HEK293 (cell line): ENCODE data around the gene BBOF1.
"Not testable (repeated sequence)": the region's sequence is repeated elsewhere in the genome, so short reads cannot be mapped to it uniquely, and the experiment has no call there.

Source experiments
- CTCF ChIA-PET: fragments of 350-600 bp; formaldehyde crosslinking; extraction: SDS; loops from one replicate; lab custom pipeline; 2021; ENCODE audit warnings: antibody characterized with exemption; lab: Yijun Ruan, JAX
- POLR2A ChIA-PET: fragments of 300-600 bp; formaldehyde crosslinking; extraction: SDS; loops from one replicate; lab custom pipeline; 2020; ENCODE audit warnings: antibody characterized with exemption, inconsistent platforms; lab: Yijun Ruan, JAX
- H3K27ac ChIP-seq: fragments of 200-500 bp; sonication (Bioruptor generic); 2 replicates; pipeline ENCODE4 v1.5.1; 2014; ENCODE audit warnings: low read depth, low read length, control low read depth, inconsistent platforms; ENCODE audit errors: extremely low read depth
- H3K36me3 ChIP-seq, 2 experiments: fragments of 200-500 bp in 1 of 2; sonication (Bioruptor generic) in 1 of 2; 1 replicate in 1 of 2; 2 replicates in 1 of 2; pipeline ENCODE4 v1.5.1; 2014 to 2017; ENCODE audit warnings: inconsistent platforms in 2 of 2, low read length in 2 of 2; ENCODE audit not compliant: control insufficient read depth in 2 of 2, insufficient read depth in 1 of 2
- H3K4me1 ChIP-seq: fragments of 200-500 bp; sonication (Bioruptor generic); 2 replicates; pipeline ENCODE4 v1.5.1; 2014; ENCODE audit warnings: mild to moderate bottlenecking, low read length, inconsistent platforms; ENCODE audit not compliant: control insufficient read depth, insufficient read depth
- H3K4me3 ChIP-seq: 2 replicates; pipeline ENCODE4 v1.5.1; 2011; ENCODE audit warnings: low read depth, mild to moderate bottlenecking, control low read depth, low read length, moderate library complexity
- H3K9me3 ChIP-seq: fragments of 200-500 bp; sonication (Bioruptor generic); 2 replicates; pipeline ENCODE4 v1.5.1; 2014; ENCODE audit warnings: low read depth, low read length, inconsistent platforms; ENCODE audit not compliant: control insufficient read depth, insufficient read depth
- GLI2 ChIP-seq: fragments of 450-650 bp; formaldehyde crosslinking; IDR thresholded peaks from 2 replicates; pipeline ENCODE4; 2017; ENCODE audit warnings: missing biosample characterization, missing genetic modification characterization, low read depth, borderline replicate concordance
- RBAK ChIP-seq: fragments of 450-650 bp; formaldehyde crosslinking; IDR thresholded peaks from 2 replicates; pipeline ENCODE4 v1.5.1; 2016; ENCODE audit warnings: missing biosample characterization, missing genetic modification characterization
- SETDB1 ChIP-seq: IDR thresholded peaks from one replicate; pipeline ENCODE4 v1.6.1; 2017; ENCODE audit warnings: mild to moderate bottlenecking, low read length, moderate library complexity, mixed read lengths; ENCODE audit not compliant: insufficient read length
- YY2 ChIP-seq: fragments of 450-650 bp; formaldehyde crosslinking; IDR thresholded peaks from 2 replicates; pipeline ENCODE4 v1.5.1; 2016; ENCODE audit warnings: missing biosample characterization, missing genetic modification characterization
- ZBTB11 ChIP-seq: fragments of 450-650 bp; formaldehyde crosslinking; conservative IDR thresholded peaks from 2 replicates; pipeline ENCODE4 v1.5.1; 2016; ENCODE audit warnings: low read depth, missing biosample characterization, missing genetic modification characterization
- ZFP41 ChIP-seq: fragments of 450-650 bp; formaldehyde crosslinking; IDR thresholded peaks from 2 replicates; pipeline ENCODE4 v1.5.1; 2016; ENCODE audit warnings: missing biosample characterization, missing genetic modification characterization, borderline replicate concordance
- ZNF121 ChIP-seq: fragments of 450-650 bp; formaldehyde crosslinking; IDR thresholded peaks from 2 replicates; pipeline ENCODE4 v1.5.1; 2016; ENCODE audit warnings: missing biosample characterization, missing genetic modification characterization
- ZNF140 ChIP-seq: fragments of 450-650 bp; formaldehyde crosslinking; IDR thresholded peaks from 2 replicates; pipeline ENCODE4 v1.5.1; 2016; ENCODE audit warnings: missing biosample characterization, missing genetic modification characterization
- ZNF146 ChIP-seq: fragments of 450-650 bp; formaldehyde crosslinking; IDR thresholded peaks from 2 replicates; pipeline ENCODE4 v1.5.1; 2016; ENCODE audit warnings: missing biosample characterization, missing genetic modification characterization
- ZNF19 ChIP-seq: fragments of 450-650 bp; formaldehyde crosslinking; IDR thresholded peaks from 2 replicates; pipeline ENCODE4; 2016; ENCODE audit warnings: missing biosample characterization, missing genetic modification characterization, low read depth
- ZNF202 ChIP-seq: fragments of 450-650 bp; formaldehyde crosslinking; IDR thresholded peaks from 2 replicates; pipeline ENCODE4 v1.5.1; 2016; ENCODE audit warnings: missing biosample characterization, missing genetic modification characterization, borderline replicate concordance
- ZNF266 ChIP-seq: fragments of 450-650 bp; formaldehyde crosslinking; IDR thresholded peaks from 2 replicates; pipeline ENCODE4 v1.5.1; 2016; ENCODE audit warnings: missing biosample characterization, missing genetic modification characterization, low read depth
- ZNF341 ChIP-seq: fragments of 450-650 bp; formaldehyde crosslinking; IDR thresholded peaks from 2 replicates; pipeline ENCODE4; 2016; ENCODE audit warnings: low read depth, missing biosample characterization, missing genetic modification characterization
- ZNF433 ChIP-seq: fragments of 450-650 bp; formaldehyde crosslinking; IDR thresholded peaks from 2 replicates; pipeline ENCODE4 v1.5.1; 2016; ENCODE audit warnings: missing biosample characterization, missing genetic modification characterization, low read depth
- ZNF473 ChIP-seq: fragments of 450-650 bp; formaldehyde crosslinking; IDR thresholded peaks from 2 replicates; pipeline ENCODE4 v1.5.1; 2017; ENCODE audit warnings: missing biosample characterization, missing genetic modification characterization
- ZNF510 ChIP-seq: fragments of 450-650 bp; formaldehyde crosslinking; IDR thresholded peaks from 2 replicates; pipeline ENCODE4 v1.5.1; 2018; ENCODE audit warnings: mild to moderate bottlenecking, missing genetic modification characterization, missing biosample characterization; ENCODE audit not compliant: insufficient replicate concordance
- ZNF518A ChIP-seq: fragments of 450-650 bp; formaldehyde crosslinking; conservative IDR thresholded peaks from 2 replicates; pipeline ENCODE4 v1.5.1; 2016; ENCODE audit warnings: low read depth, missing biosample characterization, missing genetic modification characterization
- ZNF555 ChIP-seq: fragments of 450-650 bp; formaldehyde crosslinking; conservative IDR thresholded peaks from 2 replicates; pipeline ENCODE4 v1.5.1; 2017; ENCODE audit warnings: missing biosample characterization, mild to moderate bottlenecking, missing genetic modification characterization, inconsistent platforms
- ZNF558 ChIP-seq: fragments of 450-650 bp; formaldehyde crosslinking; IDR thresholded peaks from 2 replicates; pipeline ENCODE4 v1.5.1; 2016; ENCODE audit warnings: missing biosample characterization, missing genetic modification characterization
- ZNF596 ChIP-seq: fragments of 450-650 bp; IDR thresholded peaks from 2 replicates; pipeline ENCODE4 v1.5.0; 2018; ENCODE audit warnings: missing biosample characterization, mild to moderate bottlenecking, missing genetic modification characterization, moderate library complexity
- ZNF623 ChIP-seq: fragments of 450-650 bp; formaldehyde crosslinking; IDR thresholded peaks from 2 replicates; pipeline ENCODE4 v1.5.1; 2016; ENCODE audit warnings: missing biosample characterization, missing genetic modification characterization
- ZNF654 ChIP-seq: fragments of 450-650 bp; formaldehyde crosslinking; IDR thresholded peaks from 2 replicates; pipeline ENCODE4 v1.5.1; 2016; ENCODE audit warnings: low read depth, missing biosample characterization, missing genetic modification characterization
- ZNF664 ChIP-seq: fragments of 450-650 bp; formaldehyde crosslinking; IDR thresholded peaks from 2 replicates; pipeline ENCODE4 v1.5.1; 2016; ENCODE audit warnings: missing biosample characterization, missing genetic modification characterization
- ZSCAN4 ChIP-seq: fragments of 450-650 bp; formaldehyde crosslinking; IDR thresholded peaks from 2 replicates; pipeline ENCODE4 v1.5.1; 2017; ENCODE audit warnings: missing biosample characterization, missing genetic modification characterization
- ZXDB ChIP-seq: fragments of 450-650 bp; formaldehyde crosslinking; IDR thresholded peaks from 2 replicates; pipeline ENCODE4 v1.5.1; 2016; ENCODE audit warnings: missing biosample characterization, missing genetic modification characterization

The BBOF1 gene

GRCh38 chr14:74109369-74109768 is 90.2 kb downstream of the BBOF1 start:
- Histone ChIP-seq H3K9me3 (no peaks in the 10 kb centered on the region), H3K27ac (no peak overlapping the region), H3K4me1 (no peaks in the 10 kb centered on the region)
- TF ChIP-seq ZFP41 (tag by site-specific recombination) (no peak), ZNF596 (no peak), ZNF146 (tag by site-specific recombination) (no peak), RBAK (no peak), ZSCAN4 (tag by site-specific recombination) (no peak), ZNF140 (tag by site-specific recombination) (no peak), ZNF473 (tag by site-specific recombination) (no peak), ZNF341 (tag by site-specific recombination) (no peak), YY2 (tag by site-specific recombination) (no peak), SETDB1 (no peak)
- TF ChIP-seq, all 188 proteins: peak for 0
- H3K36me3 ChIP-seq: peaks cover 6 to 25% of the 10 kb centered on the region in 2 experiments
- ChIA-PET CTCF (interaction anchor here (0.6 to 6.3 kb wide), 4 partner anchors 142 to 415 kb away, joined by 3 to 71 read pairs (median 4); no protein-coding TSS in a partner anchor), POLR2A (no interaction called here)
- H3K4me3 ChIP-seq: no peak overlapping the region

- H3K4me3 ChIP-seq, POLR2A ChIA-PET, H3K27ac ChIP-seq, H3K9me3 ChIP-seq, H3K4me1 ChIP-seq: not testable (repeated sequence)
- CTCF ChIA-PET: interaction anchor here (0.5 to 6.3 kb wide), 29 partner anchors 9 to 435 kb away, joined by 3 to 71 read pairs (median 4); partner anchors contain the start of gene ALDH6A1
- peaks cover under 1 to 15% of the 10 kb centered on the region in 2 experiments; a peak in 2 of 3 replicates for H3K36me3 ChIP-seq
- peak; percentile 67 for TF ChIP-seq ZNF623 (tag by site-specific recombination)
- TF ChIP-seq ZNF664: peak; percentile 51; the same call in 1 of the 2 replicates
- peak; percentile 70 for TF ChIP-seq ZNF510 (tag by site-specific recombination)
- peak; percentile 80 for TF ChIP-seq ZNF121 (tag by site-specific recombination)
- peak; percentile 11; the same call in 1 of the 2 replicates for TF ChIP-seq GLI2 (tag by site-specific recombination)
- TF ChIP-seq ZNF202 (tag by site-specific recombination): peak; percentile 89; the same call in 1 of the 2 replicates
- peak; percentile 86 for TF ChIP-seq ZNF518A (tag by site-specific recombination)
- peak; percentile 49; the same call in 1 of the 2 replicates for TF ChIP-seq ZNF266 (tag by site-specific recombination)
- peak; percentile 70 for TF ChIP-seq ZNF555 (tag by site-specific recombination)
- 0 out of 2 replicates have a peak, but pooled peaks have one; percentile 19 for TF ChIP-seq ZNF19
- TF ChIP-seq ZXDB (tag by site-specific recombination): peak; percentile 70; the same call in 1 of the 2 replicates
- TF ChIP-seq ZNF558 (tag by site-specific recombination): peak; percentile 73
- peak; percentile 74 for TF ChIP-seq ZNF654 (tag by site-specific recombination)
- TF ChIP-seq ZBTB11: peak; percentile 72
- TF ChIP-seq ZNF433 (tag by site-specific recombination): peak; percentile 82
These were observed 92.5 kb downstream of the BBOF1 start for GRCh38 chr14:74111395-74112216.
